Globus pallidus (tissue), 1 donor: ENCODE results near the gene SH2D7.
"Not testable (repeated sequence)": the region's sequence is repeated elsewhere in the genome, so short reads cannot be mapped to it uniquely, and the experiment has no call there.

Source experiments
- DNase-seq: peaks from one replicate; pipeline ENCODE4 v3.0.0-alpha.2; 2015; ENCODE audit warnings: low spot score

Gene SH2D7

DNA sequence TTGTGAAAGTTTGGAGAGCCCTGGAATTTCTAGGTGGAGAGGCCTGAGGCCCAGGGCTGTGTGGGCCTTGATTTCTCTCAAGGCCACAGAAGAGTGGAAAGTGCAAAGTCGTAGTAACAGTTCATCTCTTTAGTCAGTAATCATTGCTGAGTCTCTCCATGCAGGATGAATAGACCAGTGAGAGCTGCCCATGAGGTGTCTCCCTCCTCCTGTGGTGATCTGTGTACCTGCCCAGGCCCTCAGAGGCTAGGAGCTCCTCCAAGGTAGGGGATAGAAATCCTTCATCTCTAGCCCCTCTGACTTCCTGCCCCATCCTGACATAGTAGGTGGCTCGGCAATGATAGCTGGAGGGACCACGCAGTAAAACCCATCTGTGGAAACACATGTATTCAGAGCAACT is 50.0 kb downstream of the SH2D7 start:
- DNase-seq, result no peak

GRCh38 chr15:78146425-78147154 is 54.2 kb downstream of the SH2D7 start:
- DNase-seq, result no peak

DNA sequence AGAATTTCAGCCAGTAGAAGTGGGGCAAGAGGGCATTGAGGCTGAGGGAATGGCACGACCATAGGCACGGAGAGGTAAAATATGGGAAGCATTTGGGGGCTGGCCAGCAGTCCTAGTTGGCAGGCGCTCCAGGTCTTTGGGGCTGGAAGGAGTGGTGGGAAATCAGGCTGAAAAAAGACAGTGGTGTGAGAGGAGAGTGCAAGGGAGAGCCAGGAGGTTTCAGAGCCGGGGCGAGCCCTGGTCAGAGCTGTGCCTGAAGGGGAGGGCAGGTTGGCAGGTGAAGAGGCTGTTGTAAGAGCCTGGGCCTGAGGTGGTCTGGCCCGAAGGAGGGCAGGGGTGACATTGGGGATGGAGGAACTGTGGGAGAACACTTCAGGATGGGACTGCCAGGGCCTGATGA is 55.2 kb downstream of the SH2D7 start:
- DNase-seq, result no peak

DNA sequence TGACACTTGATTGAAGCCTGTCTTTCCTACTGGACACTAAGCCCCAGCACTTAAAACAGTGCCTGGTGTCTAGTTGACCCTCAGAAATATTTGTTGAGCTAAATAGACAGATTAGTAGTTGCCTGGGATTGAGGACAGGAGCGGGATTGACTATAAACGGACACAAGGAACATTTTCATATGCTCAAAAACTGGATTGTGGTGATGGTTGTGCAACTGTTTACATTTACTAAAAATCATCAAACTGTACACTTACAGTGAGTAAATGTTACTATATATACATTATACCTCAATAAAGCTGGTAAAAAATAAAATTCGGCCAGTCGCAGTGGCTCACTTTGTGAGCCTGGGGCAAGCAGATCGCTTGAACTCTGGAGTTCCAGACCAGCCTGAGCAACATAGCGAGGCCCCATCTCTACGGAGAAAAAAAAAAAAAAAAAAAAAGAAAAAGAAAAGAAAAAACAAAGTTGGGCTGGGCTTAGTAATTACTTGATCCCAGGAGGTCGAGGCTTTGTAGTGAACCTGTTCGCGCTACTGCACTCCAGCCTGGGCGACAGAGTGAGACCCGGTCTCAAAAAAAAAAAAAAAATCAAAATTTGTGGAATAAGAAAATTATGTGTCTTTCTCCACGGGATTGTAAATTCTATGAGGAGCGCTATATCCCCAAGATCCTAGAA is 56.2 kb downstream of the SH2D7 start:
- no peak for DNase-seq

GRCh38 chr15:78149068-78149804 is 56.9 kb downstream of the SH2D7 start, which contains the start of gene IDH3A:
IDH3A (plus strand) TSS chr15:78149362; CDS start chr15:78149404, 42 bp downstream.
- DNase-seq, result peak; percentile 97

- no peak for DNase-seq
These were observed 57.7 kb downstream of the SH2D7 start for GRCh38 chr15:78149805-78150751.

DNA sequence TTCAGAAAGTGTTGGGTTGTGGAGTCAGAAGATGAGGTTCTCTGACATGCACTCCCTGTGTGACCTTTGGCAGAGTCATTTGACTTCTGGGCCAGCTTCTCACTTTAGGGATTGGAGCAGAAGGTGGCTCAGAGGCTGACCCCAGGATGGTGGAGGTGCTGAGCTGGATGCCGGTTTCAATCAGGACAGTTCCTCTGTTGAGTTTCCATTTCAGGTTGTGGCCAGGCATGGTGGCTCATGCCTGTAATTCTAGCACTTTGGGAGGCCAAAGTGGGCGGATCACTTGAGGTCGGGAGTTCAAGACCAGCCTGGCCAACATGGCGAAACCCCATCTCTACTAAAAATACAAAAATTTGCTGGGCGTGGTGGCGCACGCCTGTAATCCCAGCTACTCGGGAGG is 58.7 kb downstream of the SH2D7 start:
- not testable (repeated sequence) for DNase-seq
